Measurements from ENCODE around the gene GIPC1.

The GIPC1 gene

DNA sequence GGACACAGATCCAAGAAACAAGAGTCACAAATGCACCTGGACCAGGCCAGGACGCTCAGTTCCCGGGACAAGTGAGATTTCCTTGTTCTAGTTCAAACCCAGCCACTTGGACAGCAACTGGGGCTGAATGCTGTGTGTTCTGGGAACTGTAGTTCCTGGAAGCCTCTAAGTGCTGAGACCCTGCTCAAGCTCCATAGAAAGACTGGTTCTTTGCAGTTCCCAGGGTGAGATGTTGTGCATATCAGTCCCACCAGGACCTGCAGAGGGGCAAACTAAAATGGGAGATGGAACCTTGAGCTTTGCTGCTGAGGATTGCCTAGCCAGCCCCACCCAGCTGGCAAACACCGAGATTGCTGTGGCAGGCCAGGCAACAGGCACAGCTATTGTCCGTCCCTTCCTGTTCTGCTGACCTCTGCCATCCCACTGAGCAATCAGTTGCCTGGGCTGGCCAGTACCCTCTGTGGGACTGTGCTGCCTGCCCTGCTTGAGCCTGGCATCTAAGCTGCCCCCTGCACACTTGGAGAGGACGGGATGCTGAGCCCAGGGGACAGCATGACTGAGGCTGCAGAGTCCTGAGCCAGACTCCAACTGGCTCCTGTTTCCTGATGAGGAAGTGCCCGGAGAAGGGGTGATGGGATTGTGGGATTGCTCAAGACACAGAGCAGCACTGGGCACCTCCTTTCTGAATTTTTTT lies 1.4 kb upstream of the GIPC1 start:
- no peak overlapping the region for H3K4me3 ChIP-seq (ENCODE audit: low read length)
- DNase-seq (ENCODE audit: low read depth, low spot score) = no peak

DNA sequence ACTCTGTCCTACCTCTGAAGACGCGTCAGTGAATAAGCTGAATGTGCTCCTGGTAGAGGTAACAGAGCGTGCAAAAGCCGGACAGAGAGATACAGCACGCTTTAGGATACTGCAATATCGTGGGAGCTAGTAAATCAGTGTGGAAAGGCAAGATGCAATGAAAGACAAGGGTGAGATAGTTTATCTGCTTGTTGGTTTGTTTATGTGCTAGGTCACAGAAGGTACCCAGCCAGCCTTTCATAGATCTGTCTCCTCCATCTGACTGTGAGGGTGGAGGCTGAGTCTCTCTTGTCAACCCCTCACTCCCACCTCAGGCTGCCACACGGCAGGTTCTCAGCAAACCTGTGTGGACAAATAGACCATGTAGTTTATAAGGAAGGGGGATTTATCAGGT lies 904 bp upstream of the GIPC1 start:
- peak overlapping the region; percentile 62 for H3K4me3 ChIP-seq (ENCODE audit: low read length)
- no peak for DNase-seq (ENCODE audit: low read depth, low spot score)

DNA sequence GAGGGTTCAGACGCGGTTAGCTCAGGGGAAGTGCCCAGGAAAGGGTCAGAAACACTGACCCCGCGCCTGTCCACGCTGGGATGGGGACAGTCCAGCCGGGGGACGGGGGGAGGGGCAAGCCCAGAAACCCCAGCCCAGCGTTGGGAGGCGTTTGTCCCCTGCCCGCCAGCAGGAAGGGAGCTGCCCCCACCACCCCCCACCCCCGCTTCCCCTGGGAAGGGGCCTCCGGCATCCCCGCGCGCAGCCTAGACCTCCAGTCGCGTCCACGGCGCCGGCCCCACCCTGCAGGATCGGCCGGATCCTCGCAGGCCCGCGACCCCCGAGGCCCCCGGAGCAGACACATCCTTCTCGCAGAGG lies 277 bp downstream of the GIPC1 start:
- no peak for DNase-seq (ENCODE audit: low read depth, low spot score)
- H3K4me3 ChIP-seq (ENCODE audit: low read length) = peak overlapping the region; percentile 62

DNA sequence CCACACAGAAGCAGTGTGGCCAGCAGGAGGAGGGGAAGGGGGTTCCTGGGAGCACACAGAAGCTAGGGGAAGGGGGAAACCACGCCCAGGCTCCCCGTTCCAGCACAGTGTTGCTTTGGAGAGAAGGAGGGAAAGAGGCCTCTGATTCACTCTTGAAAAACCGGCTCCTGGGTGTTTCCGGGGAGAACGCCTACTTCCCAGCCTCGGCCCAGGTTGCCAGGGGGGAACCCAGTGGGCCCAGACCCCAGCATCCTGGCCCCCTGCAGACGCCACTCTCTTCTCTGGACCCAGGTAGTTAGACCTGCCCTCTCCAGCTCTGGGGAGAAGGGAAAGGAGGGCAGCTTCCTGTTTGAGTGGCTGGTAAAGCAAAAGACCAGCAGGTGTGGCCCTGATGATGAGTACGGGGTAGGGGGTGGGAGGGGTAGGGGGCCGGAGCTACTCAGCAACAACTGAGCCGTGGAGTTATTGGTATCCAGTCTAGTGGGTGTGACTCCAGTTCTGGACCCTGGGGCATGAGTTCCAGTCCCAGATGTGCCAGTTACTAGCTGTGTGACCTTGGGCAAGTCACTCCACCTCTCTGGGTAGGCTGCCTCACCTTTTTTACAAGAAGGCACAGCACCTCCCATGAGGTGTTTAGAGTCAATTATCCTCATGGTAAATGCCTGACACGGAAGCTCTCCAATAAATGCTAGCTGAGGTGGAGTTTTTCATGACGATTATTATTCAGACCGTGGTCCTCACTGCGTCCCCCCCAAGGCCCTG lies 836 bp downstream of the GIPC1 start:
- H3K4me3 ChIP-seq (ENCODE audit: low read length) = peak overlapping the region; percentile 62
- DNase-seq (ENCODE audit: low read depth, low spot score) = no peak

DNA sequence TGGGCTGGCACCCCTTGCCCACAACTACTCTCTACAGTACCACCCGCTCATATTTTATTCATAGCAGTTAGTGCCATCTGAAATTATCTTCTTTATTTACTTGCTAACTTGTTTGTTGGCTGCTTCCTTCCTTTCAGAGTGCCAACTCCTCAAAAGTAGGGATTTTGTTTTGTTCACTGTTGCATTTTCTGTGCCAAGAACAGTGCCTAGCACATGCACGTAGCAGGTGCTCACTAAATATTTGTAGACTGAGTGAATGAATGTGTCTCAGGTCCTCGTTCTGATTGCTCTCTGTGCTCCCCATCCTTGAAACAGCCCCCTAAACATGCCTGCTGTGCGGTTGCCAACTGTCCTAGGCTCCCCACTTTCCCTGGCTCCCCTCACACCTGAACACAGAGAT lies 1.5 kb downstream of the GIPC1 start:
- DNase-seq (ENCODE audit: low read depth, low spot score) = no peak
- H3K4me3 ChIP-seq (ENCODE audit: low read length) = no peak overlapping the region

DNA sequence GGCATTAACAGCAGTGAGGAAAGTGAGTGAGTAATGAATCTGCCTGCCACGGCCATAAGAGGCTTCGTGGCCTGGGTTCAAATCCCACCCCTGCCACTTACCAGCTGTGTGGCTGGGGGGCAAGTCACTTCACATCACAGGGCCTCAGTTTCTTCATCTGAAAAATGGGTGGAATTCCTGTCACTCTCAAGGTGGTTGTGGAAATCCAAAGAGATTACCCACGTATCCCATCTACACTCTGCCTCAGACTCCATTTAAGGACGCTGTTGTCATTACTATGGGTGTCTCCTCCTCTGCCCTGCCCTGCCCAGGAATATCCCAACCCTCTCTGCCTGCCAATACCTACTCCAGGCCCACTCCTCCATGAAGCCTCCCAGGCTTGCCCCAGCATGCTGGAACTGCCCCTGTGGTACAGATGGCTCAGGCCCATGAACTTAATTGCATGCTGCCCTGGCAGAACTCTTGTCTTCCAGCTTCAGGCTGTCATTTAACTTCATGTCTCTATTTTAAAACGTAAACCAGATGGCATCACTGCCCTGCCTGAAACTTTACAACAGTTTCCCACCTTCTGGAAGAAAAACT lies 3.1 kb downstream of the GIPC1 start:
- DNase-seq (ENCODE audit: low read depth, low spot score) = no peak
- H3K4me3 ChIP-seq (ENCODE audit: low read length) = no peak overlapping the region

DNA sequence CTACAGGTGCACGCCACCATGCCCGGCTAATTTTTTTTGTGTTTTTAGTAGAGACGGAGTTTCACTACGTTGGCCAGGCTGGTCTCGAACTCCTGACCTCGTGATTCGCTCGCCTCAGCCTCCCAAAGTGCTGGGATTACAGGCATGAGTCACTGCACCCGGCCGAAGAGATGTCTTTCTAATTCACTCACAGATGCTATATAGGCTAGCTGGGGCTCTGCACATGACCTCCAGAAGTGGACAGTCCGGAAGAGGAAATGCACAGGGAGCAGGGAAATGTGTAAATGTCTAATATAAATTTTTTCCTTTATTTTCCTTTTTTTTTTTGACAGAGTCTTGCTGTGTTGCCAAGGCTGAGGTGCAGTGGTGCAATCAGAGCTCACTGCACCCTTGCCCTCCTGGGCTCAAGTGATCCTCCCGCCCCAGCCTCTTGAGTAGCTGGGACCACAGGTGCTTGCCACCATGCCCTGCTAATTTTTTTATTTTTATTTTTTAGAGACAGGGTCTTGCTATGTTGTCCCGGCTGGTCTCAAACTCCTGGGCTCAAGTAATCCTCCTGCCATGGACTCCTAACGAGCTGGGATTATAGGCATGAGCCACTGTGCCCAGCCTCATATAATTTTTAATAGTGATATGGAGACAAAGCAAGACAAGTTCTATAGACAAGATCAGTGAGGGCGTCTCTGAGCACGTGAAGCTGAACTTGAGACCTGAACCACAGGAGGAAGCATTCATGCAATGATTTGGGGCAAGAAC lies 8.4 kb downstream of the GIPC1 start:
- no peak for DNase-seq (ENCODE audit: low read depth, low spot score)
- no peak overlapping the region for H3K4me3 ChIP-seq (ENCODE audit: low read length)

DNA sequence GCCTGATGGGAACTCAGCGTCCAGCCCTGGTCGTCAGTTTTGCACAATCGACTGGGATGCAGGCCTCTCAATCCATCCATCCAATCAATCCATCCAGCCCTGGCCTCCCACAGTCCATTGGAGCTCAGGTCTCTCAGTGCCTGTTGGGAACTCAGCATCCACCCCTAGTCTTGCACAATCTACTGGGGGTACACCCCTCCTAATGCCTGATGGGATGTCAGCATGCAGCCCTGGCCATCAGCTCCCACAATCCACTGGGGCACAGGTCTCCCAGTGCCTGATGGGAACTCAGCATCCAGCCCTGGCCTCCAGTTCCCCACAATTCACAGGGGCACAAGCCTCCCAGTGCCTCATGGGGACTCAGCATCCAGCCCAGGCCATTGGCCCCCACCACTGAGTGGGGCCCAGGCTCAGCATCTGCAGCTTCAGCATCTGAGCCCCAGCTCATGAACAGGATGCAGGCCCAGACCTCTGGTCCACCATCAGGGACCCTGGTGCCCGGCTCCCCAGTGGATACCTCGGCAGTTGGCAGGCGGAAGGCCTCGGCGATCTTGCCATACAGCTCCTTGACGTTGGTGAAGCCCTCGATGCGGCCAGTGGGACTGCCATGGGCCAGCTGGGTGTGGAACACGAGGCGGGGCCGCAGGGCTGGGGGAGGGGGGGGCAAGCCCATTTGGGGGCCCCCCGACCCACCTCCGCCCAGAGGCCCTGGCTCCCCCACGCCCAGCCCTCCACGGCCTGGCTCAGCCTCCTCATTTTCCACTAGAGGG lies 13.6 kb downstream of the GIPC1 start:
- no peak overlapping the region for H3K4me3 ChIP-seq (ENCODE audit: low read length)
- no peak for DNase-seq (ENCODE audit: low read depth, low spot score)

DNA sequence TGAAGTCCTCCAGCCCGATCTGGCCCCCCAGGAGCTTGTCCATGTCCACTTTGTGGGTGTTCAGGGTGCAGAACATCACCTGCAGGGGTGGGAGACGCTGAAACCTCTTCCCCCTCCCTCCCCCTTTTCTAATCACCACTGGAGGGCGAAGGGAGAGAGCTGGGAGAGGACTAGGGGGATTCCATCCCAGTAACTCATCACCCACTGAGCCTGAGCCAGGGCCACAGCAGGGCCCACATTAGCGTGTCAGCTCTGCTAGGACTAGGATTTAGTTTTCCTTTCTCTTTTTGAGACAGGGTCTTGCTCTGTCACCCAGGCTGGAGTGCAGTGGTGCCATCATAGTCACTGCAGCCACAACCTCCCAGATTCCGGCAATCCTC lies 15.2 kb downstream of the GIPC1 start:
- H3K4me3 ChIP-seq (ENCODE audit: low read length) = no peak overlapping the region
- DNase-seq (ENCODE audit: low read depth, low spot score) = no peak

DNA sequence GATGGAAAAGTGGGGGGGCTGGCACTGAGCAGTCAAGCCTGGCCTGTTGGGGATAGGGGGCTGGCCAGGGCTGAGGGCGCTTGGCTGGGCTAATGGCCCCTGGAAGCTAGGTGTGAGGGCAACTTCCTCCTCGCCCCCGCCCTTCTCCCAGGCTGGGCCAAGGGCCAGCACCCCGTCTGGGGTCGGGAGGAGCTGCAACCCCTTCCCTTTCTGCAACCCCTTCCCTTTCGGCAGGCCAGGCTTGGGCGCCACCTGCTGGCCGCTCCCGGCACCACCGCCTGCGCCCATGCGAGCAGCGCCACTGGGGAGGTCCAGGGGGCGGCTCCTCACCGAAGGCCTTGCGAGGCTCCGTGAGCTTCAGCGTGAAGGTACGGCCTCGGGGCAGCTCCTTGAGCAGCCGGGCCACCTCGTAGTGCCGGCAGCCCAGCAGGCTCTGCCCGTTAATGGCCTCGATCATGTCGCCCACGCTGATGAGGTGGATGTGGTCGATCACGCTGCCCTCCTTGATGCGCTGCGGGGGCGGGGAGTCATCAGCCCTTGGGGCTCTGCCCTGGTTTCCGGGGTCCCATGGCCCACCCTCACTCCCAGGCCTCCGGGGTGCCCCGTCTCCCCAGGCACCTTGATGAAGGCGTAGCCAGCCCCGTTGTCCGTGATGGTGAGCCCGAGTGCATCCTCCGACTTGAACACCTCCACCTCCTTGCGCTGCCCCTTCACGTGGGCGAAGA lies 15.8 kb downstream of the GIPC1 start:
- H3K4me3 ChIP-seq (ENCODE audit: low read length) = peak overlapping the region; percentile 27; the same call in 1 of the 2 replicates
- DNase-seq (ENCODE audit: low read depth, low spot score) = no peak

DNA sequence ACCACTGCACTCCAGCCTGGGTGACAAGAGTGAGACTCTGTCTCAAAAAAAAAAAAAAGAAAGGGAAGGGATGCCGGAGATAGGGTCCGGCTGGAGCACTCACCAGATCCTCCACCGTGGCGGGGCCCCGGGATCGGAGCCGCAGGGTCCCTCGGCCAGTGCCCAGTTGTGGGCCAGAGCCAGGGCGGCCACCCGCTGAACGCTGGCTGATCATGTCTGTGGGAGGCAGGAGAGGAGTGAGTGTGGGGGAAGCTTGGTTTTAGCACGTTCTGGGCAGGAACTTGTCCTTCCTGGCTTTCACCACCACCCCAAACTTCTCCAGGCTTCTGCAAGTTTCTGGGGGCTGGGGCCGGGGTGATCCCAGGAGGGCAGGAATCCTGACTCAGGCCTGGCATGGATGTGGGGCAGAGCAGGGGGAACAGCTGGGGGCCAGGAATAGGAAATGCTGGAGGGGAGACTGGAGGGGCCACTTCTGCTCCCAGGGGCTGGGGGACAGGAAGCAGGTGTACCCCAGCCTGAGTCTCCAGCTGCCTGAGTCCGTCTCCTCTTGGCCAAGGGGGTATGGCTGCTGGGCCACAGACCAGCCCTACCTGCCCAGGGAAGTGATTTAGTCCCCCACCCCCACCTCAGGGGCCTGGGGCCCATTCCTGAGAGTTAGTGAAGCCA lies 16.5 kb downstream of the GIPC1 start:
- H3K4me3 ChIP-seq (ENCODE audit: low read length) = no peak overlapping the region
- DNase-seq (ENCODE audit: low read depth, low spot score) = no peak

DNA sequence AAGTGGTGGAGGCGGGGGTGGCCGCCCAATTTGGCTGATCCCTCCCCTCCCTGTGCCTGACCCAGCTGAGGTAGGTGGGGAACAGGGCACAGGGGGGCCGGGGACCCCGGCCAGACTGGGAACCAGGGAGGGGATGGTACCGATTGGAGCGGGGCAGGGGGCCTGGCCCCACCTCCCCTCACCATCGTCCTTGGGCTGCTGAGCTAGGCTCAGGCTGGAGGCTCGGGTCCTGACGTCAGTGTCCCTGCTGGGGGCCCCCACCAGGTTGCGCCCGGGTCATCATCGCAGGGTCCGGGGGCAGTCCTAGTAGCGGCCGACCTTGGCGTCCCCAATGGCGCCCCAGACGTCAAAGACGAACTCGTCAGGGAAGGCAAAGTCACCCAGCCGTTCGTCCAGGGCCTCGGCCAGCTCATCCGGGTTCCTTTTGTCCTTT lies 17.8 kb downstream of the GIPC1 start:
- DNase-seq (ENCODE audit: low read depth, low spot score) = no peak
- H3K4me3 ChIP-seq (ENCODE audit: low read length) = no peak overlapping the region

DNA sequence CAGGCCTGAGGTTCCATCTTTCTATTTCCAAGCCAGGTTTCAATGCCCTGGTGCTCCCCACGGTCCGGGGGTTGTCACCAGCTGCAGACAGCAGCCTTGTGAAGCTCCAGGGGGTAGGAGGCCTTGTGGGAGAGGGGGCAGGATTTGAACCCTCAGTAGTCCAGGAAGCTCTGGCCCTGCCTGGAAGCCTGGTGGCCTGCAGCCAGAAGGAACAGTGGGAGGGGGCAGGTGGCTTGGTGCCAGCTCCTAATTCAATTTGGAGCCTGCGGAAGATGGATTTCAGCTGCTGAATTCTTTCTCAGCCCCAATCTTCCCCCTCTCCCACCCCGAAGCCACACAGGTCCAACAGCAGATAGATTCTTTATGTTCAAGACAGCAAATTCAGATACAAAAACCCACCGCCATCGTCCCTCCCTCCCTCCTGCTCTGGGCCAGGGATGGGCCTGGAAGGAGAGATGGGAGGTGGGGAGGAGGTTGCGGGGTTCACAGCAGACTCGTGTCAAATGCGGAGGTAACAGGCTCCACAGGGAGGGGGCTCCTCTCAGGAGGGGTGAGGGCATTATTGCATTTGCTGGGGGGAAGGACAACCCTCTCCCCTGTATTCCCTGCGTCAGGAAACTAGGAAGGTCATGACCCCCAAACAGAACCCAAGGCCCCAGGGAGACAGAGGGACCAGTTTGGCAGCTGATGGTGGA lies 18.4 kb downstream of the GIPC1 start:
- no peak for DNase-seq (ENCODE audit: low read depth, low spot score)
- no peak overlapping the region for H3K4me3 ChIP-seq (ENCODE audit: low read length)

DNA sequence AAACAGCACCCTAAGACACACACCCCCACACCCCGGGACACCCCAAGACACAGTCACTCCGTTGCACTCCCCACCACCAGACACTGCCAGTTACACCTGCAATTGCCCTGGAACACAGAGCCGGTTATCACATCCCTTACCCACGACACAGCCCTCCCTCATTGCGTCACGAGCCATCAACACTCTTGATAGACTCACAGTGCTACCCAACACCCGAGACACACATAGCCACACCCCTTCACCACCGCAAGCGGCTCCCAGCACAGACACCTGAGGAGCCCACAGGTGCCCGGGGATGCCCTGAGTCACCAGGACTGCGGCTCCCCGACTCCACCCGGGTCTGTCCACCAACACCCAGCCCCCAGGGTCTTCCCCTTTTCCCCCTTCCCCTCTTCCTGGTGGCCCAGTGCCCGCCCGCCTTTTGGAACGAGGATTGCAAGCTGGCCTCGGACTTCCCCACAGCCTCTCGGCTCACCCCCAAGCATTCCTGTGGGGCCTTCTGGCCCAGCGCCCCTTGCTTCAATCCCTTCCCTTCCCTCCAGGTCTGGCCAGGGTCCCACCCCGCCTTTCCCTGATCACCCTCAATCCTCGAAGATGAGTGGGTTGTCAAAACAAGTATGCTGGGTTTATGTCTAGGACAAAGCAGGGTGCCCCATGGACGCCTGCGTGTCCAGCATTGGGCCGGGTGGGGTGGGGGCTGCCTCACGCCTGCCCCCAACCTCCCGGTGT lies 19.1 kb downstream of the GIPC1 start:
- no peak overlapping the region for H3K4me3 ChIP-seq (ENCODE audit: low read length)
- DNase-seq (ENCODE audit: low read depth, low spot score) = no peak

DNA sequence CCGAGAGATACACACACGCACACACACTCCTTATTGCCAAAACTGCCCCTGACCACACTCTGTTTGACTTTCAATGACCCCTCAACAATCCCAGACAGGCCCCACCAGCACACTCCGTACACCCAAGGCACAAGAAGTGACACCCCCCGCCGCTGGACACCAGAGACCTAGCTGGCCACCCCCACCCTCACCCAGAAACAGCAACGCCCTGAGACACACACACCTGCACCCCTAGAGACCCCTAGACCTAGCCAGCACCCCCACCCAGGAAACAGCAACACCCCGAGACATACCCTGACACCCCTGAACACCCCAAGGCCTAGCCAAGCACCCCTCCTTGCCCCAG lies 19.6 kb downstream of the GIPC1 start:
- H3K4me3 ChIP-seq (ENCODE audit: low read length) = no peak overlapping the region
- no peak for DNase-seq (ENCODE audit: low read depth, low spot score)

DNA sequence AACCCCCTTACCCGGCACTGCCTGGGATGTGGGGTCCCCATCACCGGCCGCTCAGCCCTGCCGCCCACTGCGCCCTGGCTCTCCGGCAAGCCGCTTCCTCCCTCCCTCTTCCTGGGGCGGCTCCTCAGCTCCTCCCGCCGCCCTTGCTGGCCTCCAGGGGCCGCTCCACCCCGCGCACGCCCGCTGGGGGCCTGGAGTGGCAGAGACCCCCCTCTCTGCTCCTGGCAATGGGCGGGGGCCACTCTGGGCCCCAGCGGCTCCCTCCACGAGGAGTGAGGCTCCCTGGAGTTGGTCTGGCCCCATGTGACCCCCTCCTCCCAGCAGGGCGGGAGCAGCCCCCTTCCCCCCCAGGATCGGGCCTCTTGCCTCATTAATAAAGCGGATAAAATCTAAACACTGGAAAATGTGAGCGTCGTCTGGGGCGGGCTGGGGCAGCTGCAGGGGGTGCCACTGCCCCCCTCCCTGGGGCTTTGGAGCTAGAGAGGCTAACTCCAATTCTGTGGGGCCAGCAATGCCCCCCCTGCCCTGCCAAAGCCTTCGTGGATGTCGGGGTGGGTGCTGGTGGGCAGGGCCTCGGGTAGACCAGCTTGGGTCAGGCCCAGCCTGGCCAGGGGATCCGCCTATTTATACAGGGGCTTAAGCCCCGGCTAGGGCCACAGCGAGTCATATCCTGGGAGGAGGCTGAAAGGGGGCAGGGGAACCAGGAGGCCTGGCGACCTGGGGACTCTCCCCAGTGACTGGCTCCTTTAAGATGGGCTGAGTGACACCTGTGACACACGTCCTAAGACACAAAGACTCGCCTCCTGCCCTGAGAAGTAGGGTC lies 20.5 kb downstream of the GIPC1 start, which contains the start of gene PTGER1:
Gene PTGER1, minus strand, starts transcription at position 104 of the 823 bp plus-strand sequence. CDS start 1,034 bp downstream, outside the sequence.
- DNase-seq (ENCODE audit: low read depth, low spot score) = no peak
- no peak within 1 kb of the TSS for H3K4me3 ChIP-seq (ENCODE audit: low read length)

Data from Jurkat, Clone E6-1 (cell line).